C4-2B (cell line): ENCODE measurements around the gene SOS1.

Experiments
- ZFX ChIP-seq: fragments of 450-650 bp; IDR thresholded peaks from 2 replicates; pipeline ENCODE4 v1.6.1; 2017
- TF ChIP-seq, protein P1 (sequence below): fragments of 450-650 bp; conservative IDR thresholded peaks from 2 replicates; pipeline ENCODE4 v1.5.1; 2017; ENCODE audit warnings: mild to moderate bottlenecking

DNA sequence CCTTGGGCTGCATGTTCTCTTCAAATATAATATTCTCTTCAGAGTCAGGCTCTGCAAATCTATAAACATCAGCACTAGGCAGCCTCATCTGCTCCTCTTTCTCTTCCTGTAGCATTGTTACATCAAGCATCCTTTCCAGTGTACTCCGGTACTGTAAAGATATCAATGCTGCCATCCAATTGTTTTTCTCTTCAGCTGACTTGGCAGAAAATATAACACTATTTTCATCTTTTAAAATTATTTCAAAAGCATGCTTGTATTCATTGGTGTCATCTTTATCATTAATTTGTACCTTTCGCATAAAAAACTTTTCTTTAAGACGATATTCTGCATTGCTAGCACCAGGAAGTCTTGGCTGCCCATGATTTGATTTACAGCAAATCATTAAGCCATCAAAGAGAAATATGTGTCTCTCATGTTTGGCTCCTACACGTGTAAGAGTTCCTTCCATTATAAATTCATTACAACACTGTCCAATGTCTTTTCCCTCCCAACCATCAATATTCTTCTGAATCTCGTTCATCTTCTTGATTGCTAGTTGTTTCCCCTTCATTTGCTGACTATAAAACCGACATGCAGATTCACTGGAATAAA lies 98.1 kb downstream of the SOS1 start:
- TF ChIP-seq, protein P1, sequence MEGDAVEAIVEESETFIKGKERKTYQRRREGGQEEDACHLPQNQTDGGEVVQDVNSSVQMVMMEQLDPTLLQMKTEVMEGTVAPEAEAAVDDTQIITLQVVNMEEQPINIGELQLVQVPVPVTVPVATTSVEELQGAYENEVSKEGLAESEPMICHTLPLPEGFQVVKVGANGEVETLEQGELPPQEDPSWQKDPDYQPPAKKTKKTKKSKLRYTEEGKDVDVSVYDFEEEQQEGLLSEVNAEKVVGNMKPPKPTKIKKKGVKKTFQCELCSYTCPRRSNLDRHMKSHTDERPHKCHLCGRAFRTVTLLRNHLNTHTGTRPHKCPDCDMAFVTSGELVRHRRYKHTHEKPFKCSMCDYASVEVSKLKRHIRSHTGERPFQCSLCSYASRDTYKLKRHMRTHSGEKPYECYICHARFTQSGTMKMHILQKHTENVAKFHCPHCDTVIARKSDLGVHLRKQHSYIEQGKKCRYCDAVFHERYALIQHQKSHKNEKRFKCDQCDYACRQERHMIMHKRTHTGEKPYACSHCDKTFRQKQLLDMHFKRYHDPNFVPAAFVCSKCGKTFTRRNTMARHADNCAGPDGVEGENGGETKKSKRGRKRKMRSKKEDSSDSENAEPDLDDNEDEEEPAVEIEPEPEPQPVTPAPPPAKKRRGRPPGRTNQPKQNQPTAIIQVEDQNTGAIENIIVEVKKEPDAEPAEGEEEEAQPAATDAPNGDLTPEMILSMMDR, result no peak
- no peak for TF ChIP-seq ZFX
